Fibroblast of skin of scalp (primary cell): ENCODE results near the gene FXN.
"Not testable (repeated sequence)": the region's sequence is repeated elsewhere in the genome, so short reads cannot be mapped to it uniquely, and the experiment has no call there.

ENCODE experiments used
- DNase-seq: peaks from one replicate; pipeline ENCODE4 v3.0.0-alpha.2; 2013

The FXN gene

GRCh38 chr9:69104830-69105527 lies 69.4 kb downstream of the FXN start:
- DNase-seq: no peak

- no peak for DNase-seq
Observed at GRCh38 chr9:69107771-69108170, 72.2 kb downstream of the FXN start.

GRCh38 chr9:69108706-69109105 lies 73.2 kb downstream of the FXN start:
- DNase-seq: not testable (repeated sequence)

- DNase-seq: no peak
Observed at GRCh38 chr9:69109152-69109551, 73.6 kb downstream of the FXN start.

- DNase-seq: not testable (repeated sequence)
Observed at GRCh38 chr9:69112646-69113045, 77.1 kb downstream of the FXN start.

GRCh38 chr9:69115621-69116020 lies 80.1 kb downstream of the FXN start:
- peak; percentile 65 for DNase-seq

- no peak for DNase-seq
Observed at GRCh38 chr9:69118656-69119055, 83.1 kb downstream of the FXN start.

- no peak for DNase-seq
Observed at GRCh38 chr9:69120380-69121154, 85.0 kb downstream of the FXN start.

GRCh38 chr9:69121155-69122081 lies 85.9 kb downstream of the FXN start:
- DNase-seq: peak; percentile 22

- peak; percentile 62 for DNase-seq
Observed at GRCh38 chr9:69122082-69122548, 86.6 kb downstream of the FXN start.

- peak; percentile 91 for DNase-seq
Observed at GRCh38 chr9:69122549-69123141, 87.1 kb downstream of the FXN start.

GRCh38 chr9:69130456-69131441 lies 95.2 kb downstream of the FXN start:
- peak; percentile 88 for DNase-seq

- peak; percentile 93 for DNase-seq
Observed at GRCh38 chr9:69131682-69132081, 96.1 kb downstream of the FXN start.

GRCh38 chr9:69132361-69132760 lies 96.8 kb downstream of the FXN start:
- DNase-seq: no peak

GRCh38 chr9:69134412-69134811 lies 98.9 kb downstream of the FXN start:
- DNase-seq: no peak

- DNase-seq: no peak
Observed at GRCh38 chr9:69136185-69136584, 100.6 kb downstream of the FXN start.

GRCh38 chr9:69136779-69137178 lies 101.2 kb downstream of the FXN start:
- DNase-seq: no peak

- no peak for DNase-seq
Observed at GRCh38 chr9:69137311-69137710, 101.8 kb downstream of the FXN start.

- DNase-seq: no peak
Observed at GRCh38 chr9:69139596-69139995, 104.0 kb downstream of the FXN start.

GRCh38 chr9:69140123-69140735 lies 104.7 kb downstream of the FXN start:
- DNase-seq: no peak

- DNase-seq: no peak
Observed at GRCh38 chr9:69141851-69142250, 106.3 kb downstream of the FXN start.
